ENCODE data around the gene SOCS1. TPM values are rescaled to one million over a fixed set of nuclear protein-coding genes. Genes with fewer than 3 reads are reported as not detected.

Gene SOCS1
- total RNA-seq, 2 experiments from 2014 or later: 71.3 to 71.4 TPM

DNA sequence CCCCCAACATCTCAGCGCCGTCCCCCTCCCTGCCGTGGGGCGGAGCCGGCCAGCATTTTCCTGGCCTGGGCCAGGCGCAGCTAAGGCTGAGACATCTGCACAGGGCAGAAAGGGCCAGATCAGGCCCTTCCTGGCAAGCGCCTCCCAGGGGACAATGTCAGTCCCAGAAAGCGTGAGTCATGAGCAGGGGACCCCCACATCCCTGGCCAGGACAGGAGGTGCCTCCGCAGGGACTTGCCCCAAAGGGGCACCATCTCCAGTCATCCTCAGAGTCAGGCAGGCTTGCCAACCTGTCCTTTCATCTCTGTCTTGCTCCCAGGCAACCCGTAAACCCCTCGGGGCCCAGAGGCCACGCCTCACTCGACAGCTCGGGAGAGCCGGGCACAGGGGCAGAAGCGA lies 43.2 kb downstream of the SOCS1 start:
- Histone ChIP-seq H3K36me3 (ENCODE audit: insufficient read depth, low read length) (no peaks in the 10 kb centered on the region), H3K4me1 (ENCODE audit: insufficient read depth, low read length) (no peaks in the 10 kb centered on the region), H3K27ac (ENCODE audit: low read depth in 1 of 2, low read length in 2 of 2) (no peak overlapping the region), H3K4me3 (ENCODE audit: low read length) (no peak overlapping the region), H3K27me3 (ENCODE audit: control insufficient read depth in 1 of 2, insufficient read depth in 2 of 2, low read length in 2 of 2) (no peaks in the 10 kb centered on the region), H3K9me3 (ENCODE audit: control insufficient read depth in 1 of 2, insufficient read depth in 1 of 2, low read length in 2 of 2) (peaks cover 9 to 21% of the 10 kb centered on the region in 2 experiments)
- Mint-ChIP-seq H3K9me3 (peaks cover 5% of the 10 kb centered on the region), H3K27me3 (no peaks in the 10 kb centered on the region), H3K4me3 (no peak overlapping the region), H3K4me1 (ENCODE audit: low read depth) (no peaks in the 10 kb centered on the region), H3K36me3 (ENCODE audit: low read depth) (no peaks in the 10 kb centered on the region), H3K27ac (no peak overlapping the region)
- POLR2A ChIA-PET: no interaction called here
- CTCF ChIA-PET: no interaction called here
- TF ChIP-seq, protein P1, sequence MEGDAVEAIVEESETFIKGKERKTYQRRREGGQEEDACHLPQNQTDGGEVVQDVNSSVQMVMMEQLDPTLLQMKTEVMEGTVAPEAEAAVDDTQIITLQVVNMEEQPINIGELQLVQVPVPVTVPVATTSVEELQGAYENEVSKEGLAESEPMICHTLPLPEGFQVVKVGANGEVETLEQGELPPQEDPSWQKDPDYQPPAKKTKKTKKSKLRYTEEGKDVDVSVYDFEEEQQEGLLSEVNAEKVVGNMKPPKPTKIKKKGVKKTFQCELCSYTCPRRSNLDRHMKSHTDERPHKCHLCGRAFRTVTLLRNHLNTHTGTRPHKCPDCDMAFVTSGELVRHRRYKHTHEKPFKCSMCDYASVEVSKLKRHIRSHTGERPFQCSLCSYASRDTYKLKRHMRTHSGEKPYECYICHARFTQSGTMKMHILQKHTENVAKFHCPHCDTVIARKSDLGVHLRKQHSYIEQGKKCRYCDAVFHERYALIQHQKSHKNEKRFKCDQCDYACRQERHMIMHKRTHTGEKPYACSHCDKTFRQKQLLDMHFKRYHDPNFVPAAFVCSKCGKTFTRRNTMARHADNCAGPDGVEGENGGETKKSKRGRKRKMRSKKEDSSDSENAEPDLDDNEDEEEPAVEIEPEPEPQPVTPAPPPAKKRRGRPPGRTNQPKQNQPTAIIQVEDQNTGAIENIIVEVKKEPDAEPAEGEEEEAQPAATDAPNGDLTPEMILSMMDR (IDR thresholded peaks at IDR 0.05): no peak
- no peak for DNase-seq
- ATAC-seq (ENCODE audit: poor library complexity): no peak
- intact Hi-C loops (cut with DNase I, micrococcal nuclease): no loop called here

GRCh38 chr16:11211977-11212797 lies 43.8 kb downstream of the SOCS1 start:
- Histone ChIP-seq H3K9me3 (ENCODE audit: control insufficient read depth in 1 of 2, insufficient read depth in 1 of 2, low read length in 2 of 2) (peaks cover 14 to 27% of the 10 kb centered on the region in 2 experiments), H3K36me3 (ENCODE audit: insufficient read depth, low read length) (no peaks in the 10 kb centered on the region), H3K4me3 (ENCODE audit: low read length) (no peak overlapping the region), H3K27ac (ENCODE audit: low read depth in 1 of 2, low read length in 2 of 2) (no peak overlapping the region), H3K27me3 (ENCODE audit: control insufficient read depth in 1 of 2, insufficient read depth in 2 of 2, low read length in 2 of 2) (peaks cover 0 to 2% of the 10 kb centered on the region in 2 experiments), H3K4me1 (ENCODE audit: insufficient read depth, low read length) (peaks cover 1% of the 10 kb centered on the region)
- no peak overlapping the region for H3K4me3 Mint-ChIP-seq
- ATAC-seq (ENCODE audit: poor library complexity) (no peak), DNase-seq (peak in 1 of 14 experiments; percentile 35)
- H3K4me1 Mint-ChIP-seq (ENCODE audit: low read depth): no peaks in the 10 kb centered on the region
- CTCF ChIA-PET: no interaction called here
- POLR2A ChIA-PET: no interaction called here
- TF ChIP-seq, protein P1 (IDR thresholded peaks at IDR 0.05): no peak
- no peaks in the 10 kb centered on the region for H3K27me3 Mint-ChIP-seq
- H3K27ac Mint-ChIP-seq: no peak overlapping the region
- peaks cover 5% of the 10 kb centered on the region for H3K9me3 Mint-ChIP-seq
- intact Hi-C loops (cut with DNase I, micrococcal nuclease): no loop called here
- H3K36me3 Mint-ChIP-seq (ENCODE audit: low read depth): no peaks in the 10 kb centered on the region

DNA sequence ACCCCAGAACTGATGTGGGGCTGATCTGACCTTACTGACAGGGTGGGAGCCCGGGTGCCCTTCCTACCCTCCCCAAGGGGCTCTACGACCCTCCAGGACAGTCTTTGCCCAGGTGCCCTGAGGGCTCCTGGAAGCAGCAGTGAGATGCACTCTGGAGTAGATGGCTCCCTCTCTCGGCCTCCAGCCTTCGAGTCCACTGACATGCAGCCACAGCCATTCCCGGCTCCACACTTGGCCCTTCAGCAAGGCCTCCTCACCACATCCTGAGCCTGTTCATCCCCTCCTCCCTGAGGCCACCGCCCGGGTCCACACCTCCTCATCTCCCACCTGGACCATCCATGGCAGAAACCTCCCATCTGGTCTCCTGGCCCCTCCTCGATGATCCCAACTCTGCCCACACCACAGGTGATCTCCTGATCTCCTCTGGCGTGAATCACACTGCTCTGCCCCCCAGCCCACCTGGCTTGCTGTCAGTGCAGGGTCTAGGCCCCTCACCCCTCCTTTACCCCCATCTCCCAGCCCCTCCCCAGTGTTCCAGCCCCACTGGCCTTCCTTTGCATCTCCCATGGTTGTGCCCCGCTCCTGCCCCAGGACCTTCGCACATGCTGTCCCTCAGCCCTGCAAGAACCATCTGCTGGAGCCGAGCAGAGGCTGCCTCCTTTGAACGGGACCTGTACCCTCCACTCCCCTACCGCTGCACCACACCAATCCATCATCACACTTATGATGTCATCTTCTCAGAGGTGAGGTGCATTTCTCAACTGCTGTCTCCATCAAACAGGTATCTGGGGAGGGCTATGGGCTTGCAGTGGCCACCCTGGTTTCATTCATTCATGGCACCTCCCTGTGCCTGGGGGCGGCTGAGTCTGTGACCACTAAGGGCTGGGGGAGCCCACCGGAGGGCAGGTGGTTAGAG lies 44.7 kb downstream of the SOCS1 start:
- peaks cover 0 to 2% of the 10 kb centered on the region in 2 experiments for H3K27me3 ChIP-seq (ENCODE audit: control insufficient read depth in 1 of 2, insufficient read depth in 2 of 2, low read length in 2 of 2)
- TF ChIP-seq, protein P1 (IDR thresholded peaks at IDR 0.05): no peak
- H3K4me1 ChIP-seq (ENCODE audit: insufficient read depth, low read length): peaks cover 10% of the 10 kb centered on the region
- no peak overlapping the region for H3K4me3 ChIP-seq (ENCODE audit: low read length)
- Mint-ChIP-seq H3K4me3 (no peak overlapping the region), H3K27me3 (no peaks in the 10 kb centered on the region), H3K9me3 (peaks cover 5% of the 10 kb centered on the region), H3K4me1 (ENCODE audit: low read depth) (peaks cover 8% of the 10 kb centered on the region), H3K27ac (no peak overlapping the region), H3K36me3 (ENCODE audit: low read depth) (no peaks in the 10 kb centered on the region)
- DNase-seq (no peak), ATAC-seq (ENCODE audit: poor library complexity) (no peak)
- ChIA-PET CTCF (no interaction called here), POLR2A (no interaction called here)
- H3K9me3 ChIP-seq (ENCODE audit: control insufficient read depth in 1 of 2, insufficient read depth in 1 of 2, low read length in 2 of 2): peaks cover 13 to 24% of the 10 kb centered on the region in 2 experiments
- intact Hi-C loops (cut with DNase I, micrococcal nuclease): no loop called here
- H3K27ac ChIP-seq (ENCODE audit: low read depth in 1 of 2, low read length in 2 of 2): no peak overlapping the region
- H3K36me3 ChIP-seq (ENCODE audit: insufficient read depth, low read length): no peaks in the 10 kb centered on the region

All from CD4-positive, alpha-beta T cell (primary cell).